ENCODE results near the gene WDR86.

Gene WDR86

DNA sequence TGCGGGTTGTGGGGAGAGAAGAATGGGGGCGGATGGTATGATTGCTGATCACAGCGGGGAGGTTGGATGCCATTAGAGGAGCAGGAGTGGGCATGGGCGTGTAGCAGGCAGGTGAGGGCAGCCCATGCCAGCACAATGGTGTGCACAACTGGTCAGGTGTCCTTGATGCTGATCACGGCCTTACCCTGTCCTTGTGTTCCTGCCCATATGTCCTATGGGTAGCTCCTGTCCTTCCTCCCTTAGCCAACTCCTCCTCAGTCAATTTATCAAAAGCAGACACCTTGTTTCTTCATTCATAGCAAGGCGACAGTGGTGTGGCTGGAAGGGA is 30.7 kb downstream of the WDR86 start:
- Histone ChIP-seq H3K27me3 (no peaks in the 10 kb centered on the region), H3K4me1 (no peaks in the 10 kb centered on the region), H3K9me3 (no peaks in the 10 kb centered on the region), H3K36me3 (no peaks in the 10 kb centered on the region; the same call in none of the 2 replicates), H3K4me3 (ENCODE audit: low read depth, low read length) (no peak overlapping the region)
- DNase-seq = no peak
- TF ChIP-seq, protein P1, sequence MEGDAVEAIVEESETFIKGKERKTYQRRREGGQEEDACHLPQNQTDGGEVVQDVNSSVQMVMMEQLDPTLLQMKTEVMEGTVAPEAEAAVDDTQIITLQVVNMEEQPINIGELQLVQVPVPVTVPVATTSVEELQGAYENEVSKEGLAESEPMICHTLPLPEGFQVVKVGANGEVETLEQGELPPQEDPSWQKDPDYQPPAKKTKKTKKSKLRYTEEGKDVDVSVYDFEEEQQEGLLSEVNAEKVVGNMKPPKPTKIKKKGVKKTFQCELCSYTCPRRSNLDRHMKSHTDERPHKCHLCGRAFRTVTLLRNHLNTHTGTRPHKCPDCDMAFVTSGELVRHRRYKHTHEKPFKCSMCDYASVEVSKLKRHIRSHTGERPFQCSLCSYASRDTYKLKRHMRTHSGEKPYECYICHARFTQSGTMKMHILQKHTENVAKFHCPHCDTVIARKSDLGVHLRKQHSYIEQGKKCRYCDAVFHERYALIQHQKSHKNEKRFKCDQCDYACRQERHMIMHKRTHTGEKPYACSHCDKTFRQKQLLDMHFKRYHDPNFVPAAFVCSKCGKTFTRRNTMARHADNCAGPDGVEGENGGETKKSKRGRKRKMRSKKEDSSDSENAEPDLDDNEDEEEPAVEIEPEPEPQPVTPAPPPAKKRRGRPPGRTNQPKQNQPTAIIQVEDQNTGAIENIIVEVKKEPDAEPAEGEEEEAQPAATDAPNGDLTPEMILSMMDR (IDR thresholded peaks at IDR 0.05; ENCODE audit: low read depth, low read length) = no peak

DNA sequence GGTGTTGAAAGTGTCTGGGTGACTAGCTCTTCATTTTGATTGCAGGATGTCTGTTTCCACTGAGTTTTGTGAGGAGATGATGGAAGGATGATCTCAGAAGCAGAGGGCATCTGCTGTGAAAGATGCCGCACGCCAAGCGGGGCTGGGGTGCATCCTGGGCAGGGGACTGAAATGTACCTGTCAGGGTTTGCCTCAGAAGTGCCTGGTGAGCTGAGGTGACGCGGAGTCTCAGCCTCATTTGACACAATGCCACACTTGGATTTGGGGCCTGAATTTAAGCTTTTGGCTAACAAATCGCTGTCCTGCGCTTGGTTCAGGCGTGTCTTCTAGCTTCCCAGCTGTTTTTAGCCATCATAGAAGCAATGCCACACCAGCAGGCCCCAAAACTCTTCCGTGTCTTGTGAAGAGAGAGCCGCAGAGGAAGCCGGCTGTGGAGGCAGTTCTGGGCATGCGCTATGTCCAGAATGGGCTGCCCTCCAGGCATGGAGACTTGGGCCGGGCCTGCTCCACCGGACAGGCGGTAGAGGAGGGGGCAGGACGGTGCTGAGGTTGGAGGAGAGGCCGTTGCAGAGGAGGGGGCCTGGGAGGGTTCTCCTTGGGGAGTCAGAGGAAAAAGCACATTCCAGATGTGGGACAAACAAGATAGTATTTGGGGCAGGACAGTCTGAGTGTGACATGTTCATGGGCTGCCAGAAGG is 31.2 kb downstream of the WDR86 start:
- TF ChIP-seq, protein P1 (IDR thresholded peaks at IDR 0.05; ENCODE audit: low read depth, low read length) = no peak
- no peaks in the 10 kb centered on the region for H3K27me3 ChIP-seq
- H3K4me3 ChIP-seq (ENCODE audit: low read depth, low read length) = no peak overlapping the region
- DNase-seq = no peak
- H3K4me1 ChIP-seq = no peaks in the 10 kb centered on the region
- no peaks in the 10 kb centered on the region; the same call in none of the 2 replicates for H3K36me3 ChIP-seq
- H3K9me3 ChIP-seq = no peaks in the 10 kb centered on the region

DNA sequence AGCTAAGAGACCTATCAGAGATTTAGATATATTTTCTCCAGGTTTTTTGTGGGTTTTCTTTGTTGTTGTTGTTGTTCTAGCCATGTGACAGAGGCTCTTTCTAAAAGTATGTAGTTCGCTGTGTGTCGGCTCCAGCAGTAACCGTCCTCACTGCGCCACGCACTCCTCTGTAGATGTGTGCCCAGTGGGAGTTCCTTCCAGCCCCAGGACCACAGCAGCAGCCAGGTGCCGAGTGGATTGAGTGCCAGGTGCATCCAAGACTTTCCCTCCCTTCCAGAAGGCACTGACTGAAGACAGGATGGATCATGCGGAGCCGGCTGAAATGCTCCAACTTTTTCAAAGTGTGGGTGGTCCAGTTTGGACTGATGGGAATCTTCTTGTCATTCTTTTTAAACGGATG is 31.8 kb downstream of the WDR86 start:
- TF ChIP-seq, protein P1 (IDR thresholded peaks at IDR 0.05; ENCODE audit: low read depth, low read length) = no peak
- H3K4me1 ChIP-seq = no peaks in the 10 kb centered on the region

GRCh38 chr7:151377406-151377805 is 32.4 kb downstream of the WDR86 start:
- no peaks in the 10 kb centered on the region for H3K27me3 ChIP-seq
- no peaks in the 10 kb centered on the region for H3K9me3 ChIP-seq
- no peak for DNase-seq
- no peaks in the 10 kb centered on the region; the same call in none of the 2 replicates for H3K36me3 ChIP-seq
- H3K4me1 ChIP-seq = no peaks in the 10 kb centered on the region
- no peak overlapping the region for H3K4me3 ChIP-seq (ENCODE audit: low read depth, low read length)
- TF ChIP-seq, protein P1 (IDR thresholded peaks at IDR 0.05; ENCODE audit: low read depth, low read length) = no peak

More for the DNA sequence above, 31.8 kb downstream of the WDR86 start:
- Histone ChIP-seq H3K36me3 (no peaks in the 10 kb centered on the region; the same call in none of the 2 replicates), H3K9me3 (no peaks in the 10 kb centered on the region), H3K4me3 (ENCODE audit: low read depth, low read length) (no peak overlapping the region), H3K27me3 (no peaks in the 10 kb centered on the region)
- DNase-seq = no peak

GRCh38 chr7:151376218-151376902 is 33.5 kb downstream of the WDR86 start:
- H3K27me3 ChIP-seq = no peaks in the 10 kb centered on the region
- no peaks in the 10 kb centered on the region for H3K4me1 ChIP-seq
- no peak overlapping the region for H3K4me3 ChIP-seq (ENCODE audit: low read depth, low read length)
- DNase-seq = no peak
- TF ChIP-seq, protein P1 (IDR thresholded peaks at IDR 0.05; ENCODE audit: low read depth, low read length) = no peak
- H3K9me3 ChIP-seq = no peaks in the 10 kb centered on the region
- no peaks in the 10 kb centered on the region; the same call in none of the 2 replicates for H3K36me3 ChIP-seq

Measured in BE2C (cell line).